ENCODE results near the gene ADAMTSL2. TPM values are rescaled to one million over a fixed set of nuclear protein-coding genes. Genes with fewer than 3 reads are reported as not detected.

The ADAMTSL2 gene
- total RNA-seq, 4 donors from 2014 or later: 2.8 to 6.6 (median 3.2) TPM

DNA sequence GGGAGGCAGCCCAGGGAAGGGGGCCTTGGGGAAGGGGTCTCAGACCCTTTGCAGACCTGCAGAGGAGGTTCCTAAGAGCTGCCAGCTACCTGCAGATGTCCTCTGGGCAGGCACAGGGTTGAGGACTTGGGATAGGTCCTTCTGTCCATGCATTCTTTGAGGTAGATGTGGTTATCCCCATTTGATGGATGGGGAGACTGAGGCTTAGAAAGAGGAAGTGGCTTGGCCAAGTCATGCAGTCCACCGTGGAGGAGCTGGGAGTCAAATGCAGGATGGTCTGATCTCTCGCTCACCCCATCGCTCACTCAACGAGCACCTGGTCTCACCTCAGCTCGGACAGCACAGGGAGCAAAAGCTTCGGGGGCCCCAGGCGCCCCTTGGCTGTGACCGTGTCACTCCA is 20.2 kb downstream of the ADAMTSL2 start:
- intact Hi-C loops (cut with DNase I): no loop called here
- Histone ChIP-seq H3K4me1 (peaks cover 22 to 27% (median 24%) of the 10 kb centered on the region in 4 donors), H3K27me3 (no peaks in the 10 kb centered on the region), H3K36me3 (peaks cover 0 to 19% (median 5%) of the 10 kb centered on the region in 4 donors), H3K4me3 (no peak overlapping the region), H3K27ac (replicated peaks in 1 of 4) (no peak overlapping the region), H3K9me3 (no peaks in the 10 kb centered on the region)
- DNase-seq (ENCODE audit: extremely low spot score): no peak
- WGBS: 89% methylated on average over 8 of the region's 8 CpGs
- TF ChIP-seq POLR2AphosphoS5 (IDR thresholded peaks at IDR 0.05) (no peak), POLR2A (IDR thresholded peaks at IDR 0.05; ENCODE audit: low read depth) (no peak), EP300 (IDR thresholded peaks at IDR 0.05) (no peak)
- TF ChIP-seq, protein P1, sequence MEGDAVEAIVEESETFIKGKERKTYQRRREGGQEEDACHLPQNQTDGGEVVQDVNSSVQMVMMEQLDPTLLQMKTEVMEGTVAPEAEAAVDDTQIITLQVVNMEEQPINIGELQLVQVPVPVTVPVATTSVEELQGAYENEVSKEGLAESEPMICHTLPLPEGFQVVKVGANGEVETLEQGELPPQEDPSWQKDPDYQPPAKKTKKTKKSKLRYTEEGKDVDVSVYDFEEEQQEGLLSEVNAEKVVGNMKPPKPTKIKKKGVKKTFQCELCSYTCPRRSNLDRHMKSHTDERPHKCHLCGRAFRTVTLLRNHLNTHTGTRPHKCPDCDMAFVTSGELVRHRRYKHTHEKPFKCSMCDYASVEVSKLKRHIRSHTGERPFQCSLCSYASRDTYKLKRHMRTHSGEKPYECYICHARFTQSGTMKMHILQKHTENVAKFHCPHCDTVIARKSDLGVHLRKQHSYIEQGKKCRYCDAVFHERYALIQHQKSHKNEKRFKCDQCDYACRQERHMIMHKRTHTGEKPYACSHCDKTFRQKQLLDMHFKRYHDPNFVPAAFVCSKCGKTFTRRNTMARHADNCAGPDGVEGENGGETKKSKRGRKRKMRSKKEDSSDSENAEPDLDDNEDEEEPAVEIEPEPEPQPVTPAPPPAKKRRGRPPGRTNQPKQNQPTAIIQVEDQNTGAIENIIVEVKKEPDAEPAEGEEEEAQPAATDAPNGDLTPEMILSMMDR (IDR thresholded peaks at IDR 0.05): no peak

DNA sequence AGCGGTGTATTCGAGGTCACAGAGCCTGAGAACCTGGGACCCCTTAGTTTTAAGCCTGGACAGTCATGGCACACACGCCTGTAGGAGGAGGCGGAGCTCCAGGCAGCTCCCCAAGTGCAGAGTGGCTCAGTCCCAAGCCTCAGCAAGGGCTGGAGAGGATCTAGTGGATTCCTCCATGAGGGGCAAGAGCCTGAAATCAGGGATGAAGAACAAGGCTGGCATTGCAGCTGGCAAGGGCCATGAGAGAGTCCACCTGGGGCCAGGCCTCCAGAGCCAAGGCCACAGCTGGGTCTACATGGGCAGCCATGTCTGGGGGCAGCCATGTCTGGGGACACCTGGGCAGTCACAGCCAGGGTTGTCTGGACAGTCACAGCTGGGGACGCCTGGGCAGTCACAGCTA is 21.9 kb downstream of the ADAMTSL2 start:
- no peak for TF ChIP-seq POLR2AphosphoS5 (IDR thresholded peaks at IDR 0.05)
- no peak for TF ChIP-seq POLR2A (IDR thresholded peaks at IDR 0.05; ENCODE audit: low read depth)
- TF ChIP-seq, protein P1 (IDR thresholded peaks at IDR 0.05): no peak
- TF ChIP-seq EP300 (IDR thresholded peaks at IDR 0.05): no peak
- Histone ChIP-seq H3K27ac (replicated peaks in 1 of 4) (no peak overlapping the region), H3K4me3 (no peak overlapping the region), H3K27me3 (no peaks in the 10 kb centered on the region), H3K36me3 (peaks cover 0 to 19% (median 5%) of the 10 kb centered on the region in 4 donors), H3K9me3 (no peaks in the 10 kb centered on the region), H3K4me1 (peaks cover 36 to 43% (median 39%) of the 10 kb centered on the region in 4 donors)
- intact Hi-C loops (cut with DNase I): no loop called here
- 88% methylated on average over 4 of the region's 5 CpGs for WGBS
- no peak for DNase-seq (ENCODE audit: extremely low spot score)

DNA sequence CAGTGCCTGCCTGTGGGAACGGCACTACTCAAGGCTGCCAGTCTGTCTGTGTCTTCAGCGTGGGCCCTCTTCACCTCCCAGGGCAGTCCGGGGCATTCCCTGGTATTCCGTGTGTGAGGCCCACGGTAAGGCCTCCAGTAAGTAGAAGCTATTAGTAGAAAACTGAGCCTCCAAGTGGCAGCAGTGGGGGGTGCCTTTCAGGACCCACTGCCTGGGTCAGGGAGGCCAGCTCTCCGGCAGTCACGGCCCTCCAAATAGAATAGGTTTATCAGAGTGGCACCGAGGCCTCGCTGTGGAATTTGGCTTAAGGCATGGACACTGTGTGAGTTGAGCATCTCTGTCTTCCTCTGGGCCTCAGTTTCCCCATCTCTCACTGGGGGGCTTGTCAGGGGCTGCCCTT is 23.1 kb downstream of the ADAMTSL2 start:
- Histone ChIP-seq H3K27ac (replicated peaks in 1 of 4) (peak overlapping the region; percentile 38 to 73 (median 56)), H3K36me3 (peaks cover 0 to 19% (median 5%) of the 10 kb centered on the region in 4 donors), H3K4me1 (peaks cover 36 to 43% (median 39%) of the 10 kb centered on the region in 4 donors), H3K27me3 (no peaks in the 10 kb centered on the region), H3K9me3 (no peaks in the 10 kb centered on the region), H3K4me3 (no peak overlapping the region)
- intact Hi-C loops (cut with DNase I): no loop called here
- TF ChIP-seq, protein P1 (IDR thresholded peaks at IDR 0.05): no peak
- no peak for TF ChIP-seq POLR2AphosphoS5 (IDR thresholded peaks at IDR 0.05)
- no peak for TF ChIP-seq POLR2A (IDR thresholded peaks at IDR 0.05; ENCODE audit: low read depth)
- no peak for TF ChIP-seq EP300 (IDR thresholded peaks at IDR 0.05)
- no peak for DNase-seq (ENCODE audit: extremely low spot score)
- 89% methylated on average over 7 of the region's 9 CpGs for WGBS

DNA sequence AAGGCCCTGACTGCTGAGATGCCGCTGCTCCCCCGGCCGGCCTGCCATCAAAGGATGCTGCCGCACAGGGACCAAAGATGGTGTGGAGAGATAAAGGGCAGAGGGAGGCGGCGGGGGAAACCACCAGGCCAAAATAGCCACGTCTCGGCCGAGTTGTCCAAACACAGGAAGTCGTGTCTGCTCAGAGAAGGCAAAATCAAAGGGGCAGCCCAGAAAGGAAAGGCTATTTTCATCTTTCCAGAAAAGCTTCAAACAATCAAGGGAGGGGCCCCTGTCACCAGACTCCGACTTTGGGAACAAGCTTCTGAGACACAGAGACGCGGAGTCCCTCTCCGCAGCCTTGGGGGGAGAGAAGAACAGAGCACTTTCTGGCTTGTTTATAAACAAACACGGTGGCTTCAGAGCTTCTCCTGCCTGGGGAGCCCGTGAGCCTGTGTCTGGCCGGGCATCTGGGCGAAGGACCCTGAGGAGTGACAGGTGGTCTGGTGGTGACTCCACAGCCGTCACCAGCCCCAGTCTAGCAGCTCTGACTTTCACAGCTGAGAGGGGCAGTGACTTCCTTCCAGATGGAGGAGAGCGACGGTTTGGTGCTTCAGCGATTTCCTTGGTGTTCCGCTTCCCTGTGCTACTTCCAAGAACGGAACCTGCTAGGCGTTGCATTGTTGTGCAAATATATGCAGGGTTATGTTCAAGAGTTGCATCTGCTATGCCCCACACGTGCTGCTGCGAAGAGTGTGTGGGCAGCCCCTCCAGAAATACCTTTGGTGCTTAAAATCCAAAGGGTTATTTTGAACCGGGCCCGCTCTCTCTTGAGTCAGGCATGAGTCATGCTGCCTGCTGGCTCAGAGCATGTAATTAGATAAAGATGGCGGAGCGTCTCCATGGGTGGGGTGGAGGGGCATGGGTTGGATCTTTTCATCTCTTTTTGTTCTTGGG is 24.0 kb downstream of the ADAMTSL2 start:
- no peak for DNase-seq (ENCODE audit: extremely low spot score)
- H3K27me3 ChIP-seq: peaks cover 0 to 6% (median 0%) of the 10 kb centered on the region in 4 donors
- H3K36me3 ChIP-seq: peaks cover 0 to 16% (median 5%) of the 10 kb centered on the region in 4 donors
- intact Hi-C loops (cut with DNase I): no loop called here
- no peaks in the 10 kb centered on the region for H3K9me3 ChIP-seq
- H3K27ac ChIP-seq (replicated peaks in 1 of 4): peak overlapping the region; percentile 38 to 73 (median 56)
- TF ChIP-seq EP300 (IDR thresholded peaks at IDR 0.05) (no peak), POLR2A (IDR thresholded peaks at IDR 0.05; ENCODE audit: low read depth) (no peak), POLR2AphosphoS5 (IDR thresholded peaks at IDR 0.05) (no peak)
- TF ChIP-seq, protein P1 (IDR thresholded peaks at IDR 0.05): no peak
- H3K4me3 ChIP-seq: peak overlapping the region in 2 of 4 donors; percentile 6 to 10
- peaks cover 44 to 52% (median 46%) of the 10 kb centered on the region in 4 donors for H3K4me1 ChIP-seq
- 57% methylated on average over 26 of the region's 31 CpGs for WGBS
